Panc1 (cell line): ENCODE results near the gene IL15. TPM values are rescaled to one million over a fixed set of nuclear protein-coding genes. Genes with fewer than 3 reads are reported as not detected.

Experiments
- ATAC-seq: fragments of 200-7000 bp; cut with Tn5 transposase; 2 replicates; pipeline ENCODE4 v1.9.1; 2020; ENCODE audit warnings: mild to moderate bottlenecking, moderate library complexity
- BruUV-seq: library from RNA; stranded (reverse); fragments of 400-500 nt; replicated peaks from 2 replicates; lab custom pipeline; 2021; lab: Mats Ljungman, UMichigan
- CTCF ChIA-PET: fragments of 300-600 bp; sonication (Branson Sonifier 250); formaldehyde crosslinking; loops from one replicate; lab custom pipeline; 2022; ENCODE audit warnings: antibody characterized with exemption; lab: Charles Lee
- POLR2A ChIA-PET: fragments of 300-600 bp; sonication (Branson Sonifier 250); formaldehyde crosslinking; loops from one replicate; lab custom pipeline; 2022; ENCODE audit warnings: antibody characterized with exemption; lab: Charles Lee
- DNase-seq: peaks from one replicate; pipeline ENCODE4 v3.0.0-alpha.2; 2010; ENCODE audit warnings: low read depth, low spot score
- H3K27ac ChIP-seq: 2 replicates; pipeline ENCODE4 v1.5.1; 2011; ENCODE audit warnings: mild to moderate bottlenecking, low read length, inconsistent platforms
- H3K27me3 ChIP-seq: fragments of 200-500 bp; sonication (Bioruptor generic); 2 replicates; pipeline ENCODE4 v1.6.0; 2014; ENCODE audit warnings: low read length, inconsistent platforms; ENCODE audit not compliant: control insufficient read depth, insufficient read depth
- H3K36me3 ChIP-seq: fragments of 200-500 bp; sonication (Bioruptor generic); 2 replicates; pipeline ENCODE4 v1.5.1; 2014; ENCODE audit warnings: inconsistent platforms, mild to moderate bottlenecking, low read length, moderate library complexity; ENCODE audit not compliant: control insufficient read depth, insufficient read depth
- H3K4me1 ChIP-seq: 2 replicates; pipeline ENCODE4 v1.5.1; 2011; ENCODE audit warnings: inconsistent platforms, mild to moderate bottlenecking, low read length, moderate library complexity; ENCODE audit not compliant: control insufficient read depth, insufficient read depth
- H3K4me3 ChIP-seq, 2 experiments: 2 replicates each; pipeline ENCODE4 v1.5.1; 2011 to 2012; ENCODE audit warnings: low read depth in 2 of 2, low read length in 2 of 2, mild to moderate bottlenecking in 2 of 2, inconsistent platforms in 1 of 2, moderate library complexity in 1 of 2
- H3K9me3 ChIP-seq: fragments of 200-500 bp; sonication (Bioruptor generic); 2 replicates; pipeline ENCODE4 v1.5.1; 2014; ENCODE audit warnings: low read depth, mild to moderate bottlenecking, inconsistent platforms, low read length, moderate library complexity; ENCODE audit not compliant: control insufficient read depth, insufficient read depth
- POLR2AphosphoS5 ChIP-seq: IDR thresholded peaks from 2 replicates; pipeline ENCODE4 v1.6.1; 2012; ENCODE audit warnings: mild to moderate bottlenecking, low read depth, low read length, moderate library complexity
- SIN3A ChIP-seq: IDR thresholded peaks from 2 replicates; pipeline ENCODE4 v1.6.1; 2012; ENCODE audit warnings: low read depth, mild to moderate bottlenecking, low read length, moderate library complexity, borderline replicate concordance; ENCODE audit not compliant: insufficient read depth
- TCF7L2 ChIP-seq: IDR thresholded peaks from 2 replicates; pipeline ENCODE4 v1.6.1; 2011; ENCODE audit warnings: mild to moderate bottlenecking, low read depth, low read length, inconsistent platforms
- in situ Hi-C: cut with HindIII; loops from 2 replicates; pipeline ENCODE4 v1.10.0; 2016; ENCODE audit warnings: low sequenced_read_pairs, low pct_unique_long_range_greater_than_20kb
- intact Hi-C: fragments of 100-400 bp; cut with micrococcal nuclease; formaldehyde crosslinking; loops from one replicate; pipeline ENCODE4 v1.10.0; 2022; ENCODE audit not compliant: unreplicated experiment
- total RNA-seq: library from RNA; stranded (reverse); gene quantifications from one replicate; pipeline ENCODE4 v1.2.1, GENCODE V29; 2021; ENCODE audit not compliant: unreplicated experiment
- TF ChIP-seq, protein P1 (sequence below), 2 experiments: IDR thresholded peaks; 2 replicates each; pipeline ENCODE4 v1.6.1; 2011 to 2012; ENCODE audit warnings: low read depth in 2 of 2, control low read depth in 1 of 2, low read length in 1 of 2, mild to moderate bottlenecking in 1 of 2, moderate library complexity in 1 of 2; ENCODE audit not compliant: insufficient read depth in 1 of 2
- TF ChIP-seq, protein P2 (sequence below): fragments of 450-650 bp; IDR thresholded peaks from 2 replicates; pipeline ENCODE4 v1.5.1; 2017; ENCODE audit warnings: mild to moderate bottlenecking

IL15 gene
- total RNA-seq, 1 experiment from 2014 or later, result 2.7 TPM

DNA sequence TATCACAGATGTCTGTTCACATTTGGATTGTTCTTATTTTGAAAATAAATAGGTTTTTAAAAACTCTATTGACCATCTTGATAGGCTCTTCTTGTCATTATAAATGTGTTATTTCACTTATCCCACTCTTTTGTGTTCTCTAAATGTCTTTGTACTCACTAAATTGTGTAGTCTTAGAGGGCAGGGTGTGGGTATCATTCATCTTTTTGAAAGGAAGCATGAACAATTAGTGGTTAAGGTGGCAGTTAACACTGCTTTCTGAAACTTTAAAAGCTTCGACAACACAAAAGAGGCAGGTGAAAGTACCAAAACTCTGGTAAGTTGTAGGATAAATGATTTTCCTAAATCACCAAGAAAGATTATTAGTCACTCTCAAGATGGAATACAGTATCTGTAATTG, 83.2 kb downstream of the IL15 start:
- Histone ChIP-seq H3K27me3 (no peaks in the 10 kb centered on the region), H3K4me3 (no peak overlapping the region), H3K27ac (no peak overlapping the region), H3K4me1 (no peaks in the 10 kb centered on the region), H3K36me3 (no peaks in the 10 kb centered on the region), H3K9me3 (no peaks in the 10 kb centered on the region)
- ATAC-seq, result no peak
- in situ Hi-C loops, result no loop called here
- BruUV-seq, result no TSS peak
- POLR2A ChIA-PET, result no interaction called here
- TF ChIP-seq POLR2AphosphoS5 (no peak), SIN3A (no peak), TCF7L2 (no peak)
- TF ChIP-seq, protein P1, sequence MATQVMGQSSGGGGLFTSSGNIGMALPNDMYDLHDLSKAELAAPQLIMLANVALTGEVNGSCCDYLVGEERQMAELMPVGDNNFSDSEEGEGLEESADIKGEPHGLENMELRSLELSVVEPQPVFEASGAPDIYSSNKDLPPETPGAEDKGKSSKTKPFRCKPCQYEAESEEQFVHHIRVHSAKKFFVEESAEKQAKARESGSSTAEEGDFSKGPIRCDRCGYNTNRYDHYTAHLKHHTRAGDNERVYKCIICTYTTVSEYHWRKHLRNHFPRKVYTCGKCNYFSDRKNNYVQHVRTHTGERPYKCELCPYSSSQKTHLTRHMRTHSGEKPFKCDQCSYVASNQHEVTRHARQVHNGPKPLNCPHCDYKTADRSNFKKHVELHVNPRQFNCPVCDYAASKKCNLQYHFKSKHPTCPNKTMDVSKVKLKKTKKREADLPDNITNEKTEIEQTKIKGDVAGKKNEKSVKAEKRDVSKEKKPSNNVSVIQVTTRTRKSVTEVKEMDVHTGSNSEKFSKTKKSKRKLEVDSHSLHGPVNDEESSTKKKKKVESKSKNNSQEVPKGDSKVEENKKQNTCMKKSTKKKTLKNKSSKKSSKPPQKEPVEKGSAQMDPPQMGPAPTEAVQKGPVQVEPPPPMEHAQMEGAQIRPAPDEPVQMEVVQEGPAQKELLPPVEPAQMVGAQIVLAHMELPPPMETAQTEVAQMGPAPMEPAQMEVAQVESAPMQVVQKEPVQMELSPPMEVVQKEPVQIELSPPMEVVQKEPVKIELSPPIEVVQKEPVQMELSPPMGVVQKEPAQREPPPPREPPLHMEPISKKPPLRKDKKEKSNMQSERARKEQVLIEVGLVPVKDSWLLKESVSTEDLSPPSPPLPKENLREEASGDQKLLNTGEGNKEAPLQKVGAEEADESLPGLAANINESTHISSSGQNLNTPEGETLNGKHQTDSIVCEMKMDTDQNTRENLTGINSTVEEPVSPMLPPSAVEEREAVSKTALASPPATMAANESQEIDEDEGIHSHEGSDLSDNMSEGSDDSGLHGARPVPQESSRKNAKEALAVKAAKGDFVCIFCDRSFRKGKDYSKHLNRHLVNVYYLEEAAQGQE (IDR thresholded peaks at IDR 0.05; ENCODE audit: insufficient read depth in 1 of 2, low read depth in 2 of 2, low read length in 1 of 2), result no peak
- TF ChIP-seq, protein P2, sequence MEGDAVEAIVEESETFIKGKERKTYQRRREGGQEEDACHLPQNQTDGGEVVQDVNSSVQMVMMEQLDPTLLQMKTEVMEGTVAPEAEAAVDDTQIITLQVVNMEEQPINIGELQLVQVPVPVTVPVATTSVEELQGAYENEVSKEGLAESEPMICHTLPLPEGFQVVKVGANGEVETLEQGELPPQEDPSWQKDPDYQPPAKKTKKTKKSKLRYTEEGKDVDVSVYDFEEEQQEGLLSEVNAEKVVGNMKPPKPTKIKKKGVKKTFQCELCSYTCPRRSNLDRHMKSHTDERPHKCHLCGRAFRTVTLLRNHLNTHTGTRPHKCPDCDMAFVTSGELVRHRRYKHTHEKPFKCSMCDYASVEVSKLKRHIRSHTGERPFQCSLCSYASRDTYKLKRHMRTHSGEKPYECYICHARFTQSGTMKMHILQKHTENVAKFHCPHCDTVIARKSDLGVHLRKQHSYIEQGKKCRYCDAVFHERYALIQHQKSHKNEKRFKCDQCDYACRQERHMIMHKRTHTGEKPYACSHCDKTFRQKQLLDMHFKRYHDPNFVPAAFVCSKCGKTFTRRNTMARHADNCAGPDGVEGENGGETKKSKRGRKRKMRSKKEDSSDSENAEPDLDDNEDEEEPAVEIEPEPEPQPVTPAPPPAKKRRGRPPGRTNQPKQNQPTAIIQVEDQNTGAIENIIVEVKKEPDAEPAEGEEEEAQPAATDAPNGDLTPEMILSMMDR, result no peak
- DNase-seq, result no peak
- CTCF ChIA-PET, result no interaction called here
- intact Hi-C loops, result loop anchor here (10.0 kb wide), 1 partner anchor 375 kb away; no protein-coding TSS in a partner anchor

DNA sequence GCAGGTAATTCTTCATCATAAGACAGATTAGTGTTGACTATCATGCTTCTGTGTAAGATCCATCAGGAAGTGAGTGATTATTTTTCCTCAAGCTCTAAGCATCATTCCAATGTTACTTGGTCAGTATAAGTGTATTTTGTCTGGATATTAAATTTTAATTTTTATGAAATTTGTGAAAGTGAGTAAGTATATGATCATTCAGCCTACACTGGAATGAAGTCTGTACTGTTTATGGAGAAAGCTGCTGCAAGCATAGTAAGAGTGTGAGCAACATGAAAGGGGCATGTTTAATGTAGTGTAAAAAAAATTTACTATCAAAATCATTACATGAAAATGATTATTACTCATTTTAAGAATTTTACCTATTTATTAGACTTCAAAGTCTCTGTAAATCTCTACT, 84.8 kb downstream of the IL15 start:
- no peak overlapping the region for H3K4me3 ChIP-seq
- in situ Hi-C loops (no loop called here), intact Hi-C loops (no loop called here)
- no peaks in the 10 kb centered on the region for H3K4me1 ChIP-seq
- H3K27me3 ChIP-seq, result no peaks in the 10 kb centered on the region
- H3K27ac ChIP-seq, result no peak overlapping the region
- no peaks in the 10 kb centered on the region for H3K36me3 ChIP-seq
- no peak for TF ChIP-seq TCF7L2
- TF ChIP-seq, protein P1 (IDR thresholded peaks at IDR 0.05; ENCODE audit: insufficient read depth in 1 of 2, low read depth in 2 of 2, low read length in 1 of 2), result no peak
- no peak for TF ChIP-seq POLR2AphosphoS5
- TF ChIP-seq, protein P2, result no peak
- TF ChIP-seq SIN3A, result no peak
- DNase-seq, result no peak
- CTCF ChIA-PET, result no interaction called here
- no TSS peak for BruUV-seq
- no peak for ATAC-seq
- POLR2A ChIA-PET, result no interaction called here
- H3K9me3 ChIP-seq, result no peaks in the 10 kb centered on the region
